Right cardiac atrium (tissue), 5 donors: Measurements from ENCODE around the gene MYO9B. TPM values are rescaled to one million over a fixed set of nuclear protein-coding genes. Genes with fewer than 3 reads are reported as not detected.
"Not testable (repeated sequence)": the region's sequence is repeated elsewhere in the genome, so short reads cannot be mapped to it uniquely, and the experiment has no call there.

Source experiments
- ATAC-seq, 2 donors: fragments of 200-7000 bp; cut with Tn5 transposase; one replicate each; pipeline versions ENCODE4 v1.8.0 to v1.9.1; 2020; ENCODE audit warnings: moderate library complexity in 2 of 2, mild to moderate bottlenecking in 1 of 2
- DNase-seq, 3 donors: peaks; one replicate each; pipeline ENCODE4 v3.0.0-alpha.2; 2020
- H3K27ac ChIP-seq: one replicate; pipeline ENCODE4 v1.5.1; 2013; ENCODE audit warnings: mild to moderate bottlenecking, low read length, control low read depth, moderate library complexity
- H3K27me3 ChIP-seq: one replicate; pipeline ENCODE4 v1.6.1; 2013; ENCODE audit not compliant: control insufficient read depth, insufficient read depth
- H3K4me1 ChIP-seq: one replicate; pipeline ENCODE4 v1.6.1; 2013; ENCODE audit warnings: low read length; ENCODE audit not compliant: control insufficient read depth, insufficient read depth
- H3K4me3 ChIP-seq: one replicate; pipeline ENCODE4 v1.5.1; 2013; ENCODE audit warnings: low read length, control low read depth
- H3K9me3 ChIP-seq: one replicate; pipeline ENCODE4 v1.6.1; 2013; ENCODE audit warnings: low read length; ENCODE audit not compliant: control insufficient read depth
- WGBS: extraction: QIAGEN DNeasy Blood & Tissue Kit; methylation state at CpG from one replicate; pipeline ENCODE4 v1.1.7; 2013; 5-methylcytosine and 5-hydroxymethylcytosine counted together
- intact Hi-C, 4 donors: fragments of 100-400 bp; cut with DNase I; formaldehyde crosslinking; loops; one replicate each; pipeline versions ENCODE4 v1.11.0 to v1.14.0; 2022 to 2023
- polyA plus RNA-seq: library from polyadenylated mRNA; stranded (reverse); fragments of 200-250 nt; gene quantifications from one replicate; pipeline ENCODE4 v1.2.3, GENCODE V29; 2013
- total RNA-seq, 4 donors: library from RNA; stranded (reverse); fragmentation: NEBNext Ultra II Directional; extraction: Animal tissue kit (Norgen Biotek cat#: 25700); gene quantifications; one replicate each; pipeline ENCODE4 v1.2.1, GENCODE V29; 2021
- donor health status: healthy with polysubstance abuse.
- donor health status: DM: no; HTN: yes; CAD: no.
- donor health status: DM: no; HTN: no; CAD: no.
- donor health status: DM: no; HTN: yes; CAD: no; lungs with severe emphysema.
- donor health status: DM: yes; HTN: yes; CAD: no.

MYO9B gene
- total and polyA plus RNA-seq, 5 donors: 30.0 to 42.1 (median 35.8) TPM

GRCh38 chr19:17090583-17090982 is 15.0 kb downstream of the MYO9B start:
- no peaks in the 10 kb centered on the region for H3K9me3 ChIP-seq
- no peak overlapping the region for H3K4me3 ChIP-seq
- H3K4me1 ChIP-seq: no peaks in the 10 kb centered on the region
- DNase-seq: no peak
- 66% methylated on average over 9 of the region's 9 CpGs for WGBS
- no peak for ATAC-seq
- H3K27me3 ChIP-seq: no peaks in the 10 kb centered on the region
- no peak overlapping the region for H3K27ac ChIP-seq
- intact Hi-C loops: no loop called here

DNA sequence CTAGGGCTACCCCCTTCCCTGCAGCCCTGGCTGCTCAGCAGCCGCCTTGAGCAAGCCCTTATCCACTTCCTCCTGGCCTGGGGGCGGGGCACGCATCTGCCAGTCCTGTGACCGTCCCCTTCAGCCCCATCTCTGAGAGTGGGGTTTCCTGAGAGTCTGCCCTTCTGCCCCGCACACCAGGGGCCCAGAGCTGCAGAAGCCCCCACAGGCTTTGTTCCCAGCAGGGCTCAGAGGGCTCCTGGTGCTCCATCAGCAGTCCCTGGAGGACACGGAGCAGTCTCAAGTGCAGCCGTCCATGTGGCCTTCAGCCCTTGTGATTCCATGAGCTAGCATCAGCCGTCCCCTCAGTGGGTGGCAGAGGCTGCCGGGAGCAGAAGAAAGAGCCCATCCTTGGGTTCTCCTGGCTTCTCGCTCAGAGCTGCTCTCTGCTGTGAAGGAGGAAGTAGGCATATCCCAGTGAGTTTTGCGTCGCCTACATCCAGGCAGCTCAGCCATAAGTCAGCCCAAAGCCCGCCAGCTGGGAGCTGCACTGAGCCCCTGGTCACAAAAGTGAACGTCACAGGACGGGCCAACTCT is 16.3 kb downstream of the MYO9B start:
- DNase-seq (peak; percentile 54 to 83 (median 76)), ATAC-seq (peak; percentile 20 to 31)
- Histone ChIP-seq H3K27me3 (no peaks in the 10 kb centered on the region), H3K4me3 (no peak overlapping the region), H3K27ac (no peak overlapping the region), H3K4me1 (no peaks in the 10 kb centered on the region), H3K9me3 (no peaks in the 10 kb centered on the region)
- intact Hi-C loops: no loop called here
- WGBS: 65% methylated on average over 15 of the region's 15 CpGs

DNA sequence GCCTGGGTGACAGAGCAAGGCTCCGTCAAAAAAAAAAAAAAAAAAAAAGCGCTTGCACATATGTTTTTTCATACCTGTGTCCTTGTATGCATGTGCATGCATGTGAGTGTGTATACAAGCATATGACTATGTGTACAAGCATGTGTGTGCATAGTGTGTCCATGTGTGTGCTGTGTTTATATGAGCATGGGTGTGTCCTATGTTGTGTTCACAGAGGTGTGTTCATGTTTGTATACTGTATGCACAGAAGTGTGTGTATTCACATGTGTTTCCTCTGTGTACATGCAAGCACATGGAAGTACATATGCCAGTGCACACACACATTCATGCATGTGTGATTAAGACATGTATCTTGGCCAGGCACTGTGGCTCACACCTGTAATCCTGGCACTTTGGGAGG is 17.1 kb downstream of the MYO9B start:
- Histone ChIP-seq H3K27me3 (no peaks in the 10 kb centered on the region), H3K9me3 (no peaks in the 10 kb centered on the region), H3K27ac (no peak overlapping the region), H3K4me3 (no peak overlapping the region), H3K4me1 (no peaks in the 10 kb centered on the region)
- WGBS: 85% methylated on average over 2 of the region's 2 CpGs
- intact Hi-C loops: no loop called here
- ATAC-seq: no peak
- DNase-seq: no peak

- not testable (repeated sequence) for ATAC-seq, H3K27me3 ChIP-seq, H3K9me3 ChIP-seq, H3K4me3 ChIP-seq, H3K4me1 ChIP-seq, DNase-seq
- WGBS: 80% methylated on average over 3 of the region's 3 CpGs
- peak overlapping the region; percentile 80 for H3K27ac ChIP-seq
- intact Hi-C loops: loop anchor here in 1 of 4 donors (5.0 kb wide), 1 partner anchor 38 kb away; no protein-coding TSS in a partner anchor
These were observed 19.1 kb downstream of the MYO9B start for GRCh38 chr19:17094694-17095093.

GRCh38 chr19:17095141-17095919 is 19.8 kb downstream of the MYO9B start:
- no peaks in the 10 kb centered on the region for H3K9me3 ChIP-seq
- no peaks in the 10 kb centered on the region for H3K27me3 ChIP-seq
- DNase-seq: peak; percentile 80 to 86 (median 85)
- peaks cover 2% of the 10 kb centered on the region for H3K4me1 ChIP-seq
- intact Hi-C loops: loop anchor here in 1 of 4 donors (5.0 kb wide), 1 partner anchor 37 kb away; no protein-coding TSS in a partner anchor
- no peak overlapping the region for H3K4me3 ChIP-seq
- 69% methylated on average over 23 of the region's 23 CpGs for WGBS
- peak overlapping the region; percentile 80 for H3K27ac ChIP-seq
- peak; percentile 90 to 91 for ATAC-seq

DNA sequence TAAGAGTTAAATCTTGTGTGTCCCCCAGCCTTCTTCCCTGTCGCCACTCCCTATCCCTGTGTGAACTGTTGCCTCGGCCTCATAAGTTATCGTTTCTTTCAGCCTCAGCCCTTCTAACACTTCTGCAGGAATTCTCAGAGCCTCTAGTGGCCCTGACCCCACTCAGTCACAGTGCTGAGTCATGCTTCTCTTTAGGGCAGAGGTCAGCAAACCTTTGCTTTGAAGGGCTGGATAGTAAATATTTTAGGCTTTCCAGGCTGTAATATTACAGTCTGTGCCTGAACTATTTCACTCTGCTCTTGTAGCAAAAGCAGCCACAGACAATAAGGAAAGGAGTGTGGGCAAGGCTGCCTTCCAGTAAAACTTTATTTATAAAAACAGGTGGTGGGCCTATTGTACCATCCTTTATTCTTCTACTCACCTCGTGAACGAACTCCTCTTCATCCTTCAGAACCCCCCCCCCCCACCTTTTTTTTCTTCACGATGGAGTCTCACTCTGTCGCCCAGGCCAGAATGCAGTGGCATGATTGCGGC is 22.1 kb downstream of the MYO9B start:
- Histone ChIP-seq H3K27ac (peak overlapping the region; percentile 48), H3K27me3 (no peaks in the 10 kb centered on the region), H3K9me3 (no peaks in the 10 kb centered on the region), H3K4me1 (peaks cover 2% of the 10 kb centered on the region), H3K4me3 (no peak overlapping the region)
- 70% methylated on average over 8 of the region's 8 CpGs for WGBS
- intact Hi-C loops: loop anchor here in 1 of 4 donors (5.0 kb wide), 1 partner anchor 35 kb away; no protein-coding TSS in a partner anchor
- DNase-seq (no peak), ATAC-seq (peak; percentile 47 to 62)

DNA sequence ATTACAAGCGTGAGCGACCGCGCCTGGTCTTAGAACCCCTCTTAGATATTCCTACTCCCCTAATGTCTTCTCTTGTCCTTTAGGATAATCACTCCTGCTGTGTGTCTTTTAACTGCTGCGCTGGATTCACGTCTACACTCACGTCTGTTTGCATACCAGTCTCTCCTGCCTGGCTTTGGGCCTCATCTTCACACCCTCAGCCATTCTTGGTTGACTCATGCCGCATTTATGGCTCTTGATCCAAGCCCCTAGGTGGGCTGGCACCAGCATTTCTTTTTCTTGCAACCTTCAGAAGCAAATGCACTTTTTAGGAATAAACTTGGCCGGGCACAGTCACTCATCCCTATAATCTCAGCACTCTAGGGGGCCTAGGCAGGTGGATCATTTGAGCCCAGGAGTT is 22.7 kb downstream of the MYO9B start:
- Histone ChIP-seq H3K4me1 (peaks cover 2% of the 10 kb centered on the region), H3K4me3 (no peak overlapping the region), H3K9me3 (no peaks in the 10 kb centered on the region), H3K27me3 (no peaks in the 10 kb centered on the region), H3K27ac (no peak overlapping the region)
- ATAC-seq: no peak
- intact Hi-C loops: loop anchor here in 1 of 4 donors (5.0 kb wide), 1 partner anchor 34 kb away; no protein-coding TSS in a partner anchor
- WGBS: 83% methylated on average over 9 of the region's 9 CpGs
- DNase-seq: no peak

DNA sequence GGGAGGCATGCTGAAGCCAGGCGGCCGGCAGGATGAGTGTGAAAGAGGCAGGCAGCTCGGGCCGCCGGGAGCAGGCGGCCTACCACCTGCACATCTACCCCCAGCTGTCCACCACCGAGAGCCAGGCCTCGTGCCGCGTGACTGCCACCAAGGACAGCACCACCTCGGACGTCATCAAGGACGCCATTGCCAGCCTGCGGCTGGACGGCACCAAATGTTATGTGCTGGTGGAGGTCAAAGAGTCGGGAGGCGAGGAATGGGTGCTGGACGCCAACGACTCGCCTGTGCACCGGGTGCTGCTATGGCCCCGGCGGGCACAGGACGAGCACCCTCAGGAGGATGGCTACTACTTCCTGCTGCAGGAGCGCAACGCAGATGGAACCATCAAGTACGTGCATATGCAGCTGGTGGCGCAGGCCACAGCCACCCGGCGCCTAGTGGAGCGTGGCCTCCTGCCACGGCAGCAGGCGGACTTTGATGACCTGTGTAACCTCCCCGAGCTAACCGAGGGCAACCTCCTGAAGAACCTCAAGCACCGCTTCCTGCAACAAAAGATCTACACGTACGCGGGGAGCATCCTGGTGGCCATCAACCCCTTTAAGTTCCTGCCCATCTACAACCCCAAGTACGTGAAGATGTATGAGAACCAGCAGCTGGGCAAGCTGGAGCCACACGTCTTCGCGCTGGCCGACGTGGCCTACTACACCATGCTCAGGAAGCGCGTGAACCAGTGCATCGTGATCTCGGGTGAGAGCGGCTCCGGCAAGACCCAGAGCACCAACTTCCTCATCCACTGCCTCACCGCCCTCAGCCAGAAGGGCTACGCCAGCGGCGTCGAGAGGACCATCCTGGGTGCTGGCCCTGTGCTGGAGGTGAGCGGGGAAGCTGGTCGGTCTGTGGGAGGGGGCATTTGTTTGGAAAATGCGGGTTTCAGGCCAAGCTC is 26.4 kb downstream of the MYO9B start:
- Histone ChIP-seq H3K4me1 (peaks cover 2% of the 10 kb centered on the region), H3K27me3 (no peaks in the 10 kb centered on the region), H3K9me3 (no peaks in the 10 kb centered on the region), H3K27ac (no peak overlapping the region), H3K4me3 (no peak overlapping the region)
- intact Hi-C loops: no loop called here
- WGBS: 97% methylated on average over 59 of the region's 59 CpGs
- no peak for DNase-seq
- no peak for ATAC-seq

DNA sequence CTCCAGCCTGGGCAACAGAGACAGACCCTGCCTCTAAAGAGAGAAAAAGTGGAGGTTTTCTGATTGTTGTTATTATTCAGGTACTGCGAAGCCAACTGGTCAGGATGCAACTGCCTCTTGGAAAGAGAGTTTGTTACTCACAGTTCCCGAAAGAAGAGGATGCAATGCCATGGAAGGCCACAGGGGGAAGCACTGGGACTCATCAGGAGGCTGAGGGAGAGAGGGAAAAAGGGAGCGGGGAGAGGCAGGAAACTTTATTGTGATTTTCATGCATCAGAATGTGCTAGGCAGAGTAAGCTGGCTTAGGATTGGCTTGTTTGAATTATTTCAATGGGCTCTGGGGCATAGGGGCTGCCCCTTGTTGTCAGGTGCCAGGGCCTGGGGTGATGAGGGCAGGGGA is 27.6 kb downstream of the MYO9B start:
- H3K4me1 ChIP-seq: peaks cover 8% of the 10 kb centered on the region
- intact Hi-C loops: no loop called here
- WGBS: 67% methylated on average over 3 of the region's 3 CpGs

DNA sequence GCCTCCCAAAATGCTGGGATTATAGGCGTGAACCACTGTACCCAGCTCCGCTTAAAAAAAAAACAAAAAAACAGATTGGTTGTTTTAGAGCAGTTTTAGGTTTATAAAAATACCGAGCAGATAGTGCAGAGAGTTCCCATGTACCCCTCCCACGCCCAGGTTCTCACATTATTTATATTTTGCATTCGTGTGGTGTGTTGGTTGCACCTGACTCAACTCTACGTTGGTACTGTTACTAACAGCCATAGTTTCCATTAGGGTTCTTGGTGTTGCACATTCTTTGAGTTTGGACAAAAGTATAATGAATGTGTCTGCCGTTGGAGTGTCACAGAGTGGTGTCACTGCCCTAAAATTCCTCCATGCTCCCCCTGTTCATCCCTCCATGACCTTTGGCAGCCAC is 29.1 kb downstream of the MYO9B start:
- H3K27ac ChIP-seq: no peak overlapping the region
- H3K4me3 ChIP-seq: no peak overlapping the region
- no peak for DNase-seq
- no peak for ATAC-seq
- 82% methylated on average over 7 of the region's 7 CpGs for WGBS
- no peaks in the 10 kb centered on the region for H3K9me3 ChIP-seq
- intact Hi-C loops: no loop called here
- H3K27me3 ChIP-seq: no peaks in the 10 kb centered on the region
- peaks cover 7% of the 10 kb centered on the region for H3K4me1 ChIP-seq

More for the DNA sequence above, 27.6 kb downstream of the MYO9B start:
- Histone ChIP-seq H3K27me3 (no peaks in the 10 kb centered on the region), H3K9me3 (no peaks in the 10 kb centered on the region), H3K27ac (no peak overlapping the region), H3K4me3 (no peak overlapping the region)
- ATAC-seq (no peak), DNase-seq (no peak)
